ENCODE results near the gene HIF1A.
"Not testable (repeated sequence)": the region's sequence is repeated elsewhere in the genome, so short reads cannot be mapped to it uniquely, and the experiment has no call there.

The HIF1A gene

GRCh38 chr14:61673305-61673704, 22.0 kb upstream of the HIF1A start:
- no peak for DNase-seq (ENCODE audit: low read depth)

- no peak for DNase-seq (ENCODE audit: low read depth)
Observed at GRCh38 chr14:61675291-61675690, 20.0 kb upstream of the HIF1A start.

GRCh38 chr14:61677479-61677878, 17.8 kb upstream of the HIF1A start:
- no peak for DNase-seq (ENCODE audit: low read depth)

GRCh38 chr14:61678975-61679374, 16.3 kb upstream of the HIF1A start:
- no peak for DNase-seq (ENCODE audit: low read depth)

GRCh38 chr14:61681413-61681812, 13.9 kb upstream of the HIF1A start:
- DNase-seq (ENCODE audit: low read depth), result no peak

GRCh38 chr14:61683108-61683507, 12.2 kb upstream of the HIF1A start:
- no peak for DNase-seq (ENCODE audit: low read depth)

GRCh38 chr14:61690039-61690438, 5.3 kb upstream of the HIF1A start:
- DNase-seq (ENCODE audit: low read depth), result no peak

- DNase-seq (ENCODE audit: low read depth), result no peak
Observed at GRCh38 chr14:61690982-61691381, 4.3 kb upstream of the HIF1A start.

GRCh38 chr14:61691495-61691894, 3.8 kb upstream of the HIF1A start:
- DNase-seq (ENCODE audit: low read depth), result no peak

GRCh38 chr14:61694039-61694438, 1.3 kb upstream of the HIF1A start:
- DNase-seq (ENCODE audit: low read depth), result no peak

- DNase-seq (ENCODE audit: low read depth), result no peak
Observed at GRCh38 chr14:61695695-61696527, 598 bp downstream of the HIF1A start.

- DNase-seq (ENCODE audit: low read depth), result no peak
Observed at GRCh38 chr14:61696753-61697318, 1.5 kb downstream of the HIF1A start.

GRCh38 chr14:61698206-61698980, 3.1 kb downstream of the HIF1A start:
- no peak for DNase-seq (ENCODE audit: low read depth)

- DNase-seq (ENCODE audit: low read depth), result no peak
Observed at GRCh38 chr14:61699027-61699426, 3.7 kb downstream of the HIF1A start.

- DNase-seq (ENCODE audit: low read depth), result no peak
Observed at GRCh38 chr14:61700104-61700886, 5.0 kb downstream of the HIF1A start.

- DNase-seq (ENCODE audit: low read depth), result no peak
Observed at GRCh38 chr14:61701946-61702345, 6.6 kb downstream of the HIF1A start.

- no peak for DNase-seq (ENCODE audit: low read depth)
Observed at GRCh38 chr14:61703342-61704129, 8.2 kb downstream of the HIF1A start.

GRCh38 chr14:61704554-61704953, 9.2 kb downstream of the HIF1A start:
- no peak for DNase-seq (ENCODE audit: low read depth)

- DNase-seq (ENCODE audit: low read depth), result no peak
Observed at GRCh38 chr14:61705017-61705416, 9.7 kb downstream of the HIF1A start.

- no peak for DNase-seq (ENCODE audit: low read depth)
Observed at GRCh38 chr14:61706096-61706690, 10.9 kb downstream of the HIF1A start.

- DNase-seq (ENCODE audit: low read depth), result not testable (repeated sequence)
Observed at GRCh38 chr14:61707774-61708173, 12.5 kb downstream of the HIF1A start.

Data from stimulated activated CD8-positive, alpha-beta memory T cell treated with anti-CD3 and anti-CD28 coated beads, Interleukin-7, amount 100 ng/mL, for 24 hours (primary cell).